PC-9 (cell line): ENCODE results near the gene DNAH2. TPM values are rescaled to one million over a fixed set of nuclear protein-coding genes. Genes with fewer than 3 reads are reported as not detected.

Source experiments
- BruUV-seq: library from RNA; stranded (reverse); fragments of 400-500 nt; replicated peaks from 2 replicates; lab custom pipeline; 2021; lab: Mats Ljungman, UMichigan
- CTCF ChIA-PET: fragments of 300-600 bp; sonication (Branson Sonifier 250); formaldehyde crosslinking; loops from one replicate; lab custom pipeline; 2022; ENCODE audit warnings: antibody characterized with exemption; lab: Charles Lee
- POLR2A ChIA-PET: fragments of 300-600 bp; sonication (Branson Sonifier 250); formaldehyde crosslinking; loops from one replicate; lab custom pipeline; 2022; ENCODE audit warnings: antibody characterized with exemption; ENCODE audit not compliant: unreplicated experiment; lab: Charles Lee
- DNase-seq, 2 experiments: peaks; one replicate each; pipeline versions ENCODE4 v3.0.0 to v3.0.0-alpha.2; 2015 to 2022; ENCODE audit warnings: mixed read lengths in 1 of 2
- H2AFZ ChIP-seq: fragments of 200-600 bp; sonication (generic); 2 replicates; pipeline ENCODE4 v1.8.1; 2017; ENCODE audit warnings: antibody characterized with exemption
- H3F3A ChIP-seq: fragments of 200-600 bp; sonication (generic); 2 replicates; pipeline ENCODE4 v1.8.1; 2017; ENCODE audit warnings: antibody characterized with exemption, mild to moderate bottlenecking, low read depth; ENCODE audit not compliant: insufficient read depth
- H3K27ac ChIP-seq: fragments of 200-600 bp; sonication (generic); 2 replicates; pipeline ENCODE4 v1.6.1; 2016; ENCODE audit warnings: mixed run types
- H3K27me3 ChIP-seq: fragments of 200-600 bp; sonication (generic); 2 replicates; pipeline ENCODE4 v1.6.1; 2016; ENCODE audit warnings: low read depth, mixed run types; ENCODE audit not compliant: insufficient read depth
- H3K36me3 ChIP-seq: fragments of 200-600 bp; sonication (generic); 2 replicates; pipeline ENCODE4 v1.6.1; 2016; ENCODE audit warnings: low read depth, mixed run types
- H3K4me1 ChIP-seq: fragments of 200-600 bp; sonication (generic); replicated peaks from 2 replicates; pipeline ENCODE4 v1.6.1; 2016; ENCODE audit warnings: mixed run types; ENCODE audit not compliant: insufficient read depth
- H3K4me2 ChIP-seq: fragments of 200-600 bp; sonication (generic); 2 replicates; pipeline ENCODE4 v1.6.1; 2017; ENCODE audit warnings: mixed run types
- H3K4me3 ChIP-seq: fragments of 200-600 bp; sonication (generic); 2 replicates; pipeline ENCODE4 v1.6.1; 2016; ENCODE audit warnings: mixed run types
- H3K79me2 ChIP-seq: fragments of 200-600 bp; sonication (generic); 2 replicates; pipeline ENCODE4 v1.6.1; 2017; ENCODE audit warnings: low read depth, mixed run types
- H3K9me2 ChIP-seq: fragments of 200-600 bp; sonication (generic); 2 replicates; pipeline ENCODE4 v1.8.1; 2017; ENCODE audit warnings: mild to moderate bottlenecking; ENCODE audit not compliant: insufficient read depth
- H3K9me3 ChIP-seq: fragments of 200-600 bp; sonication (generic); 2 replicates; pipeline ENCODE4 v1.8.1; 2016; ENCODE audit warnings: low read depth; ENCODE audit not compliant: insufficient read depth
- H4K20me1 ChIP-seq: fragments of 200-600 bp; sonication (generic); 2 replicates; pipeline ENCODE4 v1.8.1; 2017; ENCODE audit not compliant: insufficient read depth
- CTCF ChIP-seq: fragments of 200-600 bp; sonication (generic); conservative IDR thresholded peaks from 2 replicates; pipeline ENCODE4 v1.6.1; 2017; ENCODE audit warnings: mixed run types, antibody characterized with exemption, mild to moderate bottlenecking, moderate library complexity
- EZH2 ChIP-seq: fragments of 200-600 bp; sonication (generic); IDR thresholded peaks from 2 replicates; pipeline ENCODE4 v1.8.0; 2017; ENCODE audit warnings: antibody characterized with exemption, low read depth
- intact Hi-C: fragments of 100-400 bp; cut with micrococcal nuclease; formaldehyde crosslinking; loops from one replicate; pipeline ENCODE4 v1.10.0; 2022; ENCODE audit not compliant: unreplicated experiment
- total RNA-seq: library from RNA; stranded (reverse); gene quantifications from 2 replicates; pipeline ENCODE4 v1.2.3, GENCODE V29; 2021

DNAH2 gene
- total RNA-seq, 1 experiment from 2014 or later: 10.6 TPM

- H3K79me2 ChIP-seq: no peaks in the 10 kb centered on the region
- H3K4me2 ChIP-seq: no peak overlapping the region
- H3K9me3 ChIP-seq: no peaks in the 10 kb centered on the region
- no peaks in the 10 kb centered on the region for H3K36me3 ChIP-seq
- POLR2A ChIA-PET: no interaction called here
- H2AFZ ChIP-seq: no peak overlapping the region
- no peaks in the 10 kb centered on the region for H3F3A ChIP-seq
- no peaks in the 10 kb centered on the region for H3K27me3 ChIP-seq
- intact Hi-C loops: no loop called here
- CTCF ChIA-PET: no interaction called here
- BruUV-seq: no TSS peak
- no peaks in the 10 kb centered on the region for H4K20me1 ChIP-seq
- H3K9me2 ChIP-seq: no peaks in the 10 kb centered on the region
- TF ChIP-seq CTCF (no peak), EZH2 (no peak)
- no peak overlapping the region for H3K27ac ChIP-seq
- H3K4me1 ChIP-seq: peaks cover 9% of the 10 kb centered on the region; the same call in 1 of the 2 replicates
- DNase-seq: no peak
- no peak overlapping the region for H3K4me3 ChIP-seq
Measured at GRCh38 chr17:7756968-7757367, 39.4 kb downstream of the DNAH2 start.

- H3K27ac ChIP-seq: no peak overlapping the region
- no peaks in the 10 kb centered on the region for H3K9me2 ChIP-seq
- H3K36me3 ChIP-seq: no peaks in the 10 kb centered on the region
- H3K79me2 ChIP-seq: peaks cover 9% of the 10 kb centered on the region
- H3K4me3 ChIP-seq: no peak overlapping the region
- TF ChIP-seq EZH2: no peak
- no peak for TF ChIP-seq CTCF
- no peaks in the 10 kb centered on the region for H3K27me3 ChIP-seq
- POLR2A ChIA-PET: no interaction called here
- H3F3A ChIP-seq: peaks cover 18% of the 10 kb centered on the region; the same call in 1 of the 2 replicates
- H3K9me3 ChIP-seq: no peaks in the 10 kb centered on the region
- H3K4me1 ChIP-seq: peaks cover 12% of the 10 kb centered on the region
- no peak for DNase-seq
- CTCF ChIA-PET: interaction anchor here (0.6 kb wide), 1 partner anchor 10 kb away, joined by 3 read pairs; no protein-coding TSS in a partner anchor
- intact Hi-C loops: no loop called here
- no peak overlapping the region for H2AFZ ChIP-seq
- BruUV-seq: no TSS peak
- no peak overlapping the region for H3K4me2 ChIP-seq
- no peaks in the 10 kb centered on the region for H4K20me1 ChIP-seq
Measured at GRCh38 chr17:7763919-7764318, 46.4 kb downstream of the DNAH2 start.

GRCh38 chr17:7767004-7767403, 49.5 kb downstream of the DNAH2 start:
- POLR2A ChIA-PET: interaction anchor here (0.5 to 0.6 kb wide), 3 partner anchors 41 to 617 kb away, joined by 4 to 15 read pairs (median 4); no protein-coding TSS in a partner anchor
- CTCF ChIA-PET: interaction anchor here (0.7 kb wide), 2 partner anchors 23 to 274 kb away, joined by 5 to 17 read pairs; no protein-coding TSS in a partner anchor
- Histone ChIP-seq H3K79me2 (peaks cover 31% of the 10 kb centered on the region), H3K4me1 (peaks cover 43% of the 10 kb centered on the region), H3F3A (peaks cover 34% of the 10 kb centered on the region), H3K27me3 (no peaks in the 10 kb centered on the region), H3K4me3 (peak overlapping the region; percentile 73; the same call in 1 of the 2 replicates), H4K20me1 (no peaks in the 10 kb centered on the region), H2AFZ (peak overlapping the region; percentile 95), H3K4me2 (peak overlapping the region; percentile 83), H3K9me3 (no peaks in the 10 kb centered on the region), H3K36me3 (0 out of 2 replicates have a peak, but pooled peaks cover 8% of the 10 kb centered on the region), H3K9me2 (no peaks in the 10 kb centered on the region), H3K27ac (peak overlapping the region; percentile 91)
- TF ChIP-seq CTCF (no peak), EZH2 (no peak)
- no TSS peak for BruUV-seq
- intact Hi-C loops: loop anchor here (5.0 kb wide), 1 partner anchor 40 kb away; no protein-coding TSS in a partner anchor
- DNase-seq: no peak
